SK-N-SH (cell line): ENCODE measurements around the gene RAI1. TPM values are rescaled to one million over a fixed set of nuclear protein-coding genes. Genes with fewer than 3 reads are reported as not detected.

Experiments
- CTCF ChIA-PET: fragments of 300-600, 350-600 bp; formaldehyde crosslinking; extraction: SDS; loops from one replicate; lab custom pipeline; 2021; lab: Yijun Ruan, JAX
- POLR2A ChIA-PET: fragments of 350-600 bp; sonication (Branson Sonifier 250); formaldehyde crosslinking; extraction: SDS; loops from one replicate; lab custom pipeline; 2020; ENCODE audit warnings: antibody characterized with exemption, inconsistent platforms; lab: Yijun Ruan, JAX
- DNase-seq: peaks from one replicate; pipeline ENCODE4 v3.0.0; 2012
- H2AFZ ChIP-seq: fragments of 200-600 bp; sonication (generic); 2 replicates; pipeline ENCODE4 v1.8.1; 2016; ENCODE audit warnings: antibody characterized with exemption, mild to moderate bottlenecking, low read depth
- H3F3A ChIP-seq: fragments of 200-600 bp; sonication (generic); replicated peaks from 2 replicates; pipeline ENCODE3; 2016; ENCODE audit warnings: antibody characterized with exemption, mild to moderate bottlenecking; ENCODE audit not compliant: insufficient read depth
- H3K27ac ChIP-seq, 2 experiments: fragments of 200-500 bp in 1 of 2; fragments of 200-600 bp in 1 of 2; sonication (Bioruptor generic) in 1 of 2; sonication (generic), shearing (Covaris generic) in 1 of 2; 2 replicates each; pipeline versions ENCODE4 v1.5.1 to v1.6.1; 2014 to 2016; ENCODE audit warnings: low read depth in 2 of 2, inconsistent platforms in 1 of 2, low read length in 1 of 2, mild to moderate bottlenecking in 1 of 2, mixed read lengths in 1 of 2
- H3K27me3 ChIP-seq: fragments of 200-600 bp; sonication (generic), shearing (Covaris generic); 2 replicates; pipeline ENCODE4 v1.6.1; 2016; ENCODE audit warnings: mixed run types; ENCODE audit not compliant: insufficient read depth
- H3K36me3 ChIP-seq, 2 experiments: fragments of 200-500 bp in 1 of 2; fragments of 200-600 bp in 1 of 2; sonication (Bioruptor generic) in 1 of 2; sonication (generic) in 1 of 2; replicated peaks in 1 of 2; 2 replicates each; pipeline versions ENCODE3 to v1.5.1; 2014 to 2016; ENCODE audit warnings: low read length in 1 of 2, mild to moderate bottlenecking in 1 of 2; ENCODE audit not compliant: insufficient read depth in 2 of 2, control insufficient read depth in 1 of 2
- H3K4me1 ChIP-seq, 2 experiments: fragments of 200-500 bp in 1 of 2; fragments of 200-600 bp in 1 of 2; sonication (Bioruptor generic) in 1 of 2; sonication (generic), shearing (Covaris generic) in 1 of 2; 2 replicates each; pipeline versions ENCODE4 v1.5.1 to v1.6.1; 2014 to 2016; ENCODE audit warnings: low read depth in 1 of 2, low read length in 1 of 2, mixed run types in 1 of 2; ENCODE audit not compliant: insufficient read depth in 2 of 2, control insufficient read depth in 1 of 2
- H3K4me2 ChIP-seq: fragments of 200-600 bp; sonication (generic), shearing (Covaris generic); 2 replicates; pipeline ENCODE4 v1.6.1; 2017; ENCODE audit warnings: mixed run types
- H3K4me3 ChIP-seq, 2 experiments: fragments of 200-500 bp in 1 of 2; fragments of 200-600 bp in 1 of 2; sonication (Bioruptor generic) in 1 of 2; sonication (generic), shearing (Covaris generic) in 1 of 2; 2 replicates each; pipeline versions ENCODE4 v1.5.1 to v1.8.1; 2014 to 2016; ENCODE audit warnings: low read depth in 2 of 2, inconsistent platforms in 1 of 2, low read length in 1 of 2, mild to moderate bottlenecking in 1 of 2, mixed read lengths in 1 of 2, moderate library complexity in 1 of 2
- H3K79me2 ChIP-seq: fragments of 200-600 bp; sonication (generic); 2 replicates; pipeline ENCODE4 v1.8.1; 2017; ENCODE audit warnings: mild to moderate bottlenecking; ENCODE audit not compliant: insufficient read depth
- H3K9ac ChIP-seq: fragments of 200-600 bp; sonication (generic); 2 replicates; pipeline ENCODE4 v1.6.1; 2017; ENCODE audit warnings: mixed run types
- H3K9me2 ChIP-seq: fragments of 200-600 bp; sonication (generic); 2 replicates; pipeline ENCODE4 v1.6.1; 2017; ENCODE audit warnings: mixed run types
- H3K9me3 ChIP-seq: fragments of 200-600 bp; sonication (generic); 2 replicates; pipeline ENCODE4 v1.6.1; 2017; ENCODE audit warnings: mixed run types, mild to moderate bottlenecking, moderate library complexity
- H4K20me1 ChIP-seq: fragments of 200-600 bp; sonication (generic); 2 replicates; pipeline ENCODE4 v1.6.1; 2017; ENCODE audit warnings: mild to moderate bottlenecking, mixed run types; ENCODE audit not compliant: insufficient read depth
- EP300 ChIP-seq, 2 experiments: IDR thresholded peaks; 2 replicates each; pipeline versions ENCODE4 v1.4.0 to v1.6.1; 2012; ENCODE audit warnings: borderline replicate concordance in 1 of 2, low read depth in 1 of 2, low read length in 1 of 2
- EZH2phosphoT487 ChIP-seq: fragments of 200-600 bp; sonication (generic); IDR thresholded peaks from 2 replicates; pipeline ENCODE4 v1.6.1; 2017; ENCODE audit warnings: low read depth, mixed run types, mild to moderate bottlenecking, antibody characterized with exemption, moderate library complexity, borderline replicate concordance
- FOXM1 ChIP-seq: IDR thresholded peaks from 2 replicates; pipeline ENCODE4 v1.4.0; 2012; ENCODE audit warnings: low read depth, mild to moderate bottlenecking
- GABPA ChIP-seq: IDR thresholded peaks from 2 replicates; pipeline ENCODE4 v1.4.0; 2012; ENCODE audit warnings: low read depth, mild to moderate bottlenecking
- MXI1 ChIP-seq: IDR thresholded peaks from 2 replicates; pipeline ENCODE4 v1.6.1; 2012; ENCODE audit warnings: mild to moderate bottlenecking, low read depth, low read length, improper control_type of control experiment
- PBX3 ChIP-seq: IDR thresholded peaks from 2 replicates; pipeline ENCODE4; 2012
- POLR2AphosphoS5 ChIP-seq: IDR thresholded peaks from 2 replicates; pipeline ENCODE4 v1.6.1; 2012; ENCODE audit warnings: low read depth, low read length
- RXRA ChIP-seq: IDR thresholded peaks from 2 replicates; pipeline ENCODE4 v1.4.0; 2012; ENCODE audit warnings: low read depth, mild to moderate bottlenecking, borderline replicate concordance
- SIN3A ChIP-seq: IDR thresholded peaks from 2 replicates; pipeline ENCODE4 v1.6.1; 2012; ENCODE audit warnings: low read depth, mild to moderate bottlenecking, low read length, moderate library complexity, borderline replicate concordance
- SMC3 ChIP-seq: IDR thresholded peaks from 2 replicates; pipeline ENCODE4 v1.6.1; 2012; ENCODE audit warnings: low read depth, low read length, improper control_type of control experiment
- TCF12 ChIP-seq: IDR thresholded peaks from 2 replicates; pipeline ENCODE4 v1.4.0; 2012
- USF2 ChIP-seq: fragments of 150-350 bp; IDR thresholded peaks from 2 replicates; pipeline ENCODE4 v1.6.1; 2017; ENCODE audit warnings: antibody characterized with exemption, low read length, low read depth, borderline replicate concordance
- WGBS: methylation state at CpG from one replicate; pipeline ENCODE4 v1.1.6; 2017; ENCODE audit warnings: low lambda C conversion rate; 5-methylcytosine and 5-hydroxymethylcytosine counted together
- polyA plus RNA-seq, 3 experiments: library from polyadenylated mRNA; depleted of rRNA; stranded (reverse); fragments of >200 nt; gene quantifications; 2 replicates each; pipeline ENCODE4 v1.2.3, GENCODE V29; 2012
- TF ChIP-seq, protein P1 (sequence below): IDR thresholded peaks from 2 replicates; pipeline ENCODE4 v1.6.1; 2012; ENCODE audit warnings: mild to moderate bottlenecking, low read depth, low read length, moderate library complexity

RAI1 gene
- polyA plus RNA-seq, 1 of the 3 experiments (the other 2 are of a cell fraction) = 4.7 TPM

- no peak for DNase-seq
- Histone ChIP-seq H3K4me3 (no peak overlapping the region), H3K9ac (no peak overlapping the region), H2AFZ (no peak overlapping the region), H3K27ac (peak overlapping the region in 1 of 2 experiments; percentile 79; a peak in 3 of 4 replicates), H3K36me3 (no peaks in the 10 kb centered on the region), H3K79me2 (peaks cover 90% of the 10 kb centered on the region), H3F3A (peaks cover 13% of the 10 kb centered on the region), H3K4me1 (peaks cover 29 to 38% of the 10 kb centered on the region in 2 experiments), H3K9me2 (no peaks in the 10 kb centered on the region), H3K27me3 (no peaks in the 10 kb centered on the region), H3K4me2 (no peak overlapping the region), H4K20me1 (peaks cover 65% of the 10 kb centered on the region), H3K9me3 (no peaks in the 10 kb centered on the region)
- TF ChIP-seq, protein P1, sequence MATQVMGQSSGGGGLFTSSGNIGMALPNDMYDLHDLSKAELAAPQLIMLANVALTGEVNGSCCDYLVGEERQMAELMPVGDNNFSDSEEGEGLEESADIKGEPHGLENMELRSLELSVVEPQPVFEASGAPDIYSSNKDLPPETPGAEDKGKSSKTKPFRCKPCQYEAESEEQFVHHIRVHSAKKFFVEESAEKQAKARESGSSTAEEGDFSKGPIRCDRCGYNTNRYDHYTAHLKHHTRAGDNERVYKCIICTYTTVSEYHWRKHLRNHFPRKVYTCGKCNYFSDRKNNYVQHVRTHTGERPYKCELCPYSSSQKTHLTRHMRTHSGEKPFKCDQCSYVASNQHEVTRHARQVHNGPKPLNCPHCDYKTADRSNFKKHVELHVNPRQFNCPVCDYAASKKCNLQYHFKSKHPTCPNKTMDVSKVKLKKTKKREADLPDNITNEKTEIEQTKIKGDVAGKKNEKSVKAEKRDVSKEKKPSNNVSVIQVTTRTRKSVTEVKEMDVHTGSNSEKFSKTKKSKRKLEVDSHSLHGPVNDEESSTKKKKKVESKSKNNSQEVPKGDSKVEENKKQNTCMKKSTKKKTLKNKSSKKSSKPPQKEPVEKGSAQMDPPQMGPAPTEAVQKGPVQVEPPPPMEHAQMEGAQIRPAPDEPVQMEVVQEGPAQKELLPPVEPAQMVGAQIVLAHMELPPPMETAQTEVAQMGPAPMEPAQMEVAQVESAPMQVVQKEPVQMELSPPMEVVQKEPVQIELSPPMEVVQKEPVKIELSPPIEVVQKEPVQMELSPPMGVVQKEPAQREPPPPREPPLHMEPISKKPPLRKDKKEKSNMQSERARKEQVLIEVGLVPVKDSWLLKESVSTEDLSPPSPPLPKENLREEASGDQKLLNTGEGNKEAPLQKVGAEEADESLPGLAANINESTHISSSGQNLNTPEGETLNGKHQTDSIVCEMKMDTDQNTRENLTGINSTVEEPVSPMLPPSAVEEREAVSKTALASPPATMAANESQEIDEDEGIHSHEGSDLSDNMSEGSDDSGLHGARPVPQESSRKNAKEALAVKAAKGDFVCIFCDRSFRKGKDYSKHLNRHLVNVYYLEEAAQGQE = no peak
- TF ChIP-seq POLR2AphosphoS5 (no peak), SMC3 (no peak), PBX3 (no peak), MXI1 (no peak), RXRA (no peak), TCF12 (no peak), GABPA (no peak), USF2 (no peak)
- CTCF ChIA-PET = interaction anchor here (1.0 to 1.6 kb wide), 3 partner anchors 13 to 26 kb away, joined by 3 to 4 read pairs (median 3); no protein-coding TSS in a partner anchor
- WGBS = 92% methylated on average over 14 of the region's 15 CpGs
- POLR2A ChIA-PET = no interaction called here
These were observed 28.6 kb downstream of the RAI1 start for GRCh38 chr17:17709815-17710321.

- no peaks in the 10 kb centered on the region for H3K9me3 ChIP-seq
- ChIA-PET POLR2A (no interaction called here), CTCF (interaction anchor here (1.1 to 1.6 kb wide), 2 partner anchors 13 to 26 kb away, joined by 3 to 4 read pairs; no protein-coding TSS in a partner anchor)
- no peaks in the 10 kb centered on the region for H3K9me2 ChIP-seq
- H4K20me1 ChIP-seq = peaks cover 65% of the 10 kb centered on the region
- no peak for DNase-seq
- H3F3A ChIP-seq = peaks cover 13% of the 10 kb centered on the region
- no peaks in the 10 kb centered on the region for H3K36me3 ChIP-seq
- peak overlapping the region; percentile 8 to 79; a peak in 3 of 4 replicates for H3K27ac ChIP-seq
- peak overlapping the region; percentile 72; the same call in 1 of the 2 replicates for H3K4me2 ChIP-seq
- no peak for TF ChIP-seq PBX3
- no peak for TF ChIP-seq EZH2phosphoT487
- TF ChIP-seq EP300 (IDR thresholded peaks at IDR 0.05; ENCODE audit: borderline replicate concordance in 1 of 2, low read depth in 1 of 2, low read length in 1 of 2) = no peak
- TF ChIP-seq FOXM1 = no peak
- TF ChIP-seq SIN3A = no peak
- no peak overlapping the region for H3K4me3 ChIP-seq
- peaks cover 29 to 43% of the 10 kb centered on the region in 2 experiments for H3K4me1 ChIP-seq
- no peaks in the 10 kb centered on the region for H3K27me3 ChIP-seq
- peaks cover 90% of the 10 kb centered on the region for H3K79me2 ChIP-seq
- 0 out of 2 replicates have a peak overlapping the region, but pooled peaks have one; percentile 14 for H3K9ac ChIP-seq
- WGBS = 88% methylated on average over 4 of the region's 4 CpGs
- no peak overlapping the region for H2AFZ ChIP-seq
These were observed 29.1 kb downstream of the RAI1 start for GRCh38 chr17:17710355-17710727.
